ENCODE results near the gene PTPRN2.

Gene PTPRN2

DNA sequence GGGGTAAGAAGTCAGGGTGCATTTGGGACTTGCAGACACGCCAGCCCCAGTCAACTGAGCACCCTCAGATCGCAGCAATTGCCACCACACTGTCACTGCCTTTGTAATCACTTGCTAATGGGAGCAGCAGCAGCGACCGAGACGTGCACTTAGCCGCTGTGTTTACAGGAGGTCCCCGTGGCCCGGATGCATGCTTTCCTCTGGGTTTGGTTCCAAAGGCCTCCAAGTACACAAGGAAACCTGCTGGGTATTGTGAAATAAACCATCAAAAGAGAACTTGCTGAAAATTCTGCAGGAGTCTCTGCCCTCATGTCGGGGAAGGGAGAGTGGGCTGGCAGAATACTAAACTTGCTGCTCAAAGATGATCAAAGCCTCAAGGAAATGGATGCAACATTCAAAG, 909.1 kb downstream of the PTPRN2 start:
- peaks cover 0 to 6% of the 10 kb centered on the region in 2 donors for H3K9me3 ChIP-seq (replicated peaks in 1 of 2; ENCODE audit: control insufficient read depth in 2 of 2, insufficient read depth in 1 of 2, low read depth in 1 of 2, low read length in 2 of 2)
- H3K79me1 ChIP-seq (ENCODE audit: low read depth, low read length): peaks cover 12% of the 10 kb centered on the region
- no CpG with 5 or more reads among the region's 9 CpGs for WGBS, 2 donors (ENCODE audit: extremely low coverage in 2 of 2, insufficient read length in 2 of 2, insufficient replicate concordance in 1 of 2)
- no peak overlapping the region for H2BK15ac ChIP-seq (ENCODE audit: low read length)
- no peak overlapping the region for H3K9ac ChIP-seq (ENCODE audit: low read depth, low read length, poor library complexity)
- no peak overlapping the region for H3K4ac ChIP-seq (ENCODE audit: low read length)
- H4K8ac ChIP-seq (ENCODE audit: low read depth, low read length): no peak overlapping the region
- DNase-seq (ENCODE audit: low spot score): no peak
- H3K4me2 ChIP-seq (ENCODE audit: insufficient read depth, low read length, poor library complexity, severe bottlenecking): peak overlapping the region; percentile 21
- no peak overlapping the region for H2BK5ac ChIP-seq (ENCODE audit: low read length)
- H4K91ac ChIP-seq (ENCODE audit: low read depth, low read length, poor library complexity): no peak overlapping the region
- no peak overlapping the region for H2BK120ac ChIP-seq (ENCODE audit: low read depth, low read length)
- no peak overlapping the region for H3K27ac ChIP-seq (replicated peaks; ENCODE audit: low read length)
- H3K14ac ChIP-seq (ENCODE audit: low read length): no peak overlapping the region
- peaks cover 46 to 59% of the 10 kb centered on the region in 2 donors for H3K4me1 ChIP-seq (ENCODE audit: control insufficient read depth in 2 of 2, insufficient read depth in 1 of 2, low read depth in 1 of 2, low read length in 2 of 2)
- H3K36me3 ChIP-seq (replicated peaks in 1 of 2; ENCODE audit: control insufficient read depth in 2 of 2, insufficient read depth in 2 of 2, low read length in 2 of 2): peaks cover 33 to 100% of the 10 kb centered on the region in 2 donors
- H3K23ac ChIP-seq (ENCODE audit: low read depth, low read length, poor library complexity): no peak overlapping the region
- no peaks in the 10 kb centered on the region for H3K27me3 ChIP-seq (ENCODE audit: control insufficient read depth in 3 of 3, insufficient read depth in 3 of 3, low read depth in 1 of 3, low read length in 3 of 3)
- H3K4me3 ChIP-seq (ENCODE audit: low read length in 2 of 2): no peak overlapping the region
- H2BK12ac ChIP-seq (ENCODE audit: low read length): no peak overlapping the region
- H3K18ac ChIP-seq (ENCODE audit: low read length): peak overlapping the region; percentile 40
- no peak overlapping the region for H2AK5ac ChIP-seq (ENCODE audit: low read depth, low read length)
- H2AFZ ChIP-seq (ENCODE audit: low read length): no peak overlapping the region

GRCh38 chr7:157676456-157677255, 911.0 kb downstream of the PTPRN2 start:
- Histone ChIP-seq H3K4ac (ENCODE audit: low read length) (no peak overlapping the region), H3K4me2 (ENCODE audit: insufficient read depth, low read length, poor library complexity, severe bottlenecking) (no peak overlapping the region), H3K9ac (ENCODE audit: low read depth, low read length, poor library complexity) (peak overlapping the region; percentile 75), H4K91ac (ENCODE audit: low read depth, low read length, poor library complexity) (no peak overlapping the region), H3K27ac (replicated peaks; ENCODE audit: low read length) (no peak overlapping the region), H2AFZ (ENCODE audit: low read length) (no peak overlapping the region), H4K8ac (ENCODE audit: low read depth, low read length) (no peak overlapping the region), H3K18ac (ENCODE audit: low read length) (peak overlapping the region; percentile 74), H2BK120ac (ENCODE audit: low read depth, low read length) (no peak overlapping the region), H3K23ac (ENCODE audit: low read depth, low read length, poor library complexity) (no peak overlapping the region), H3K14ac (ENCODE audit: low read length) (no peak overlapping the region), H2BK5ac (ENCODE audit: low read length) (no peak overlapping the region), H3K4me1 (ENCODE audit: control insufficient read depth in 2 of 2, insufficient read depth in 1 of 2, low read depth in 1 of 2, low read length in 2 of 2) (peaks cover 38 to 51% of the 10 kb centered on the region in 2 donors), H2BK12ac (ENCODE audit: low read length) (no peak overlapping the region), H3K27me3 (ENCODE audit: control insufficient read depth in 3 of 3, insufficient read depth in 3 of 3, low read depth in 1 of 3, low read length in 3 of 3) (no peaks in the 10 kb centered on the region), H2BK15ac (ENCODE audit: low read length) (peak overlapping the region; percentile 6), H3K9me3 (replicated peaks in 1 of 2; ENCODE audit: control insufficient read depth in 2 of 2, insufficient read depth in 1 of 2, low read depth in 1 of 2, low read length in 2 of 2) (peaks cover 0 to 6% of the 10 kb centered on the region in 2 donors), H3K36me3 (replicated peaks in 1 of 2; ENCODE audit: control insufficient read depth in 2 of 2, insufficient read depth in 2 of 2, low read length in 2 of 2) (peaks cover 24 to 100% of the 10 kb centered on the region in 2 donors), H2AK5ac (ENCODE audit: low read depth, low read length) (peak overlapping the region; percentile 71), H3K4me3 (ENCODE audit: low read length in 2 of 2) (no peak overlapping the region), H3K79me1 (ENCODE audit: low read depth, low read length) (peaks cover 12% of the 10 kb centered on the region)
- DNase-seq (ENCODE audit: low spot score): no peak
- no CpG with 5 or more reads among the region's 19 CpGs for WGBS, 2 donors (ENCODE audit: extremely low coverage in 2 of 2, insufficient read length in 2 of 2, insufficient replicate concordance in 1 of 2)

GRCh38 chr7:157676001-157676400, 911.6 kb downstream of the PTPRN2 start:
- DNase-seq (ENCODE audit: low spot score): no peak

GRCh38 chr7:157675427-157675927, 912.1 kb downstream of the PTPRN2 start:
- Histone ChIP-seq H3K36me3 (replicated peaks in 1 of 2; ENCODE audit: control insufficient read depth in 2 of 2, insufficient read depth in 2 of 2, low read length in 2 of 2) (peaks cover 24 to 100% of the 10 kb centered on the region in 2 donors), H3K14ac (ENCODE audit: low read length) (no peak overlapping the region), H2AK5ac (ENCODE audit: low read depth, low read length) (no peak overlapping the region), H2AFZ (ENCODE audit: low read length) (no peak overlapping the region), H4K91ac (ENCODE audit: low read depth, low read length, poor library complexity) (no peak overlapping the region), H3K4me3 (ENCODE audit: low read length in 2 of 2) (no peak overlapping the region), H4K8ac (ENCODE audit: low read depth, low read length) (no peak overlapping the region), H3K27me3 (ENCODE audit: control insufficient read depth in 3 of 3, insufficient read depth in 3 of 3, low read depth in 1 of 3, low read length in 3 of 3) (no peaks in the 10 kb centered on the region), H2BK12ac (ENCODE audit: low read length) (no peak overlapping the region), H3K9ac (ENCODE audit: low read depth, low read length, poor library complexity) (peak overlapping the region; percentile 45), H2BK15ac (ENCODE audit: low read length) (no peak overlapping the region), H3K18ac (ENCODE audit: low read length) (no peak overlapping the region), H3K9me3 (replicated peaks in 1 of 2; ENCODE audit: control insufficient read depth in 2 of 2, insufficient read depth in 1 of 2, low read depth in 1 of 2, low read length in 2 of 2) (peaks cover 0 to 6% of the 10 kb centered on the region in 2 donors), H3K27ac (replicated peaks; ENCODE audit: low read length) (no peak overlapping the region), H3K4me2 (ENCODE audit: insufficient read depth, low read length, poor library complexity, severe bottlenecking) (no peak overlapping the region), H3K4me1 (ENCODE audit: control insufficient read depth in 2 of 2, insufficient read depth in 1 of 2, low read depth in 1 of 2, low read length in 2 of 2) (peaks cover 46 to 49% of the 10 kb centered on the region in 2 donors), H3K23ac (ENCODE audit: low read depth, low read length, poor library complexity) (no peak overlapping the region), H2BK120ac (ENCODE audit: low read depth, low read length) (no peak overlapping the region), H3K4ac (ENCODE audit: low read length) (no peak overlapping the region), H3K79me1 (ENCODE audit: low read depth, low read length) (peaks cover 12% of the 10 kb centered on the region), H2BK5ac (ENCODE audit: low read length) (no peak overlapping the region)
- no CpG with 5 or more reads among the region's 21 CpGs for WGBS, 2 donors (ENCODE audit: extremely low coverage in 2 of 2, insufficient read length in 2 of 2, insufficient replicate concordance in 1 of 2)
- DNase-seq (ENCODE audit: low spot score): no peak

More at GRCh38 chr7:157676001-157676400, 911.6 kb downstream of the PTPRN2 start:
- no CpG with 5 or more reads among the region's 11 CpGs for WGBS, 2 donors (ENCODE audit: extremely low coverage in 2 of 2, insufficient read length in 2 of 2, insufficient replicate concordance in 1 of 2)
- Histone ChIP-seq H3K4ac (ENCODE audit: low read length) (no peak overlapping the region), H3K18ac (ENCODE audit: low read length) (no peak overlapping the region), H4K91ac (ENCODE audit: low read depth, low read length, poor library complexity) (no peak overlapping the region), H2BK15ac (ENCODE audit: low read length) (no peak overlapping the region), H3K23ac (ENCODE audit: low read depth, low read length, poor library complexity) (no peak overlapping the region), H3K4me1 (ENCODE audit: control insufficient read depth in 2 of 2, insufficient read depth in 1 of 2, low read depth in 1 of 2, low read length in 2 of 2) (peaks cover 42 to 50% of the 10 kb centered on the region in 2 donors), H3K9ac (ENCODE audit: low read depth, low read length, poor library complexity) (no peak overlapping the region), H3K14ac (ENCODE audit: low read length) (no peak overlapping the region), H2AFZ (ENCODE audit: low read length) (no peak overlapping the region), H2AK5ac (ENCODE audit: low read depth, low read length) (no peak overlapping the region), H2BK12ac (ENCODE audit: low read length) (no peak overlapping the region), H3K79me1 (ENCODE audit: low read depth, low read length) (peaks cover 12% of the 10 kb centered on the region), H4K8ac (ENCODE audit: low read depth, low read length) (no peak overlapping the region), H2BK5ac (ENCODE audit: low read length) (no peak overlapping the region), H3K36me3 (replicated peaks in 1 of 2; ENCODE audit: control insufficient read depth in 2 of 2, insufficient read depth in 2 of 2, low read length in 2 of 2) (peaks cover 24 to 100% of the 10 kb centered on the region in 2 donors), H3K4me2 (ENCODE audit: insufficient read depth, low read length, poor library complexity, severe bottlenecking) (no peak overlapping the region), H3K9me3 (replicated peaks in 1 of 2; ENCODE audit: control insufficient read depth in 2 of 2, insufficient read depth in 1 of 2, low read depth in 1 of 2, low read length in 2 of 2) (peaks cover 0 to 6% of the 10 kb centered on the region in 2 donors), H3K27me3 (ENCODE audit: control insufficient read depth in 3 of 3, insufficient read depth in 3 of 3, low read depth in 1 of 3, low read length in 3 of 3) (no peaks in the 10 kb centered on the region), H2BK120ac (ENCODE audit: low read depth, low read length) (no peak overlapping the region), H3K27ac (replicated peaks; ENCODE audit: low read length) (no peak overlapping the region), H3K4me3 (ENCODE audit: low read length in 2 of 2) (no peak overlapping the region)
